GM12801 (cell line): ENCODE measurements around the gene MAML3.

Experiments used
- CTCF ChIP-seq: IDR thresholded peaks from one replicate; pipeline ENCODE4 v1.5.1; 2011; ENCODE audit warnings: control low read depth; ENCODE audit not compliant: insufficient read length; ENCODE audit errors: extremely low read depth

The MAML3 gene

GRCh38 chr4:140052050-140052449 is 101.9 kb downstream of the MAML3 start:
- TF ChIP-seq CTCF = no peak

- no peak for TF ChIP-seq CTCF
Measured at GRCh38 chr4:140049849-140050637, 103.9 kb downstream of the MAML3 start.

- TF ChIP-seq CTCF = no peak
Measured at GRCh38 chr4:140049024-140049848, 104.7 kb downstream of the MAML3 start.

- TF ChIP-seq CTCF = no peak
Measured at GRCh38 chr4:140048419-140048995, 105.5 kb downstream of the MAML3 start.

GRCh38 chr4:140047786-140048185 is 106.2 kb downstream of the MAML3 start:
- TF ChIP-seq CTCF = no peak

GRCh38 chr4:140047017-140047640 is 106.9 kb downstream of the MAML3 start:
- no peak for TF ChIP-seq CTCF

GRCh38 chr4:140046543-140046942 is 107.4 kb downstream of the MAML3 start:
- no peak for TF ChIP-seq CTCF
